GM18517 (cell line): ENCODE results near the gene RAB7B.
"Not testable (repeated sequence)": the region's sequence is repeated elsewhere in the genome, so short reads cannot be mapped to it uniquely, and the experiment has no call there.

Experiments
- ATAC-seq: cut with Tn5 transposase; IDR thresholded peaks from one replicate; pipeline ENCODE4 v1.9.1; 2021; ENCODE audit warnings: mild to moderate bottlenecking, moderate library complexity; ENCODE audit not compliant: unreplicated experiment

RAB7B gene

DNA sequence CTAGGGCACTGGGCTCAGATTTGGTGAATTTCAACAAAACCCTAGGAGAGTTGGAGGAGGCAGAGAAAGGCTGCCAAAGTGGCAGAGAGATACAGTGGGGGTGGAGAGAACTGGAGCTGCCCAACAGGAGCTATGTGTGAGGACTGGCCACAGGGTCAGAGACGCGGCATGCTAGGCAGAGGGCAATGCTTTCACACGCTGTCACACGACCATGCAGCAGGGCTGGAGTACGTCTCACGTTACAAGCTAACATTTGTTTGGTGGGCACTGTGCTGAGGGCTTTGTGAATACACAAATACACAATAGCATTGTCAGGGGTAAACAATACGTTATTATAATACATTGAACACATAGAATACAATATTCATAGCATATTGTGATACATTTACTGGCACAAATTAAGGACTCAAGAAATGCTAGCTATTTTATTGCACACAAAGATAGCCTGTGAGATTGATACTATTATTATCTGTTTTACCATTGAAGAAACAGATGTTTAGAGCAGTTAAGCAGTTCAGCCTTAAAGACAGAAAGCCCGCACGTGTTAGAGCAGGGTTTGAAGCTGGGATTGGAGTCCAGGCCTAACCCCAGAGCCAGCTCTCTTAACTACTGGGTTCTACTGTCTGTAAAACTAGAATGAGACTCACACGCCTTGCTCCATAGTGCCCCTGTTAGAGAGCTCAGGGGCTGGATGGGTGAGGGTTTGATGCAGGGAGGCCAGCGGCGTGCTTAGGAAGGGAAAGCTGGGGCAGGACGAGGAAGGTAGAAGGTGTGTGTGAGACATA is 4.5 kb downstream of the RAB7B start:
- ATAC-seq, result no peak

DNA sequence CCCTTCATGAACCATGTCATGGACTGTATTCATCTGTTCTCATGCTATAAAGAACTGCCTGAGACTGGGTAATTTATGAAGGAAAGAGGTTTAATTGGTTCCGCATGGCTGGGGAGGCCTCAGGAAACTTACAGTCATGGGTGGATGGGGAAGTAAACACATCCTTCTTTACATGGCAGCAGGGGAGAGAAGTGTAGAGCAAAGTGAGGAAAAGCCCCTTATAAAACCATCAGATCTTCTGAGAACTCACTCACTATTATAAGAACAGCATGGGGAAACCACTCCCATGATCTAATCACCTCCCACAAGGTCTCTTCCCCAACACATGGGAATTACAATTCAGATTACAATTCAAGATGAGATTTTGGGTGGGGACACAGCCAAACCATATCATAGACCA is 6.6 kb downstream of the RAB7B start:
- ATAC-seq, result not testable (repeated sequence)

DNA sequence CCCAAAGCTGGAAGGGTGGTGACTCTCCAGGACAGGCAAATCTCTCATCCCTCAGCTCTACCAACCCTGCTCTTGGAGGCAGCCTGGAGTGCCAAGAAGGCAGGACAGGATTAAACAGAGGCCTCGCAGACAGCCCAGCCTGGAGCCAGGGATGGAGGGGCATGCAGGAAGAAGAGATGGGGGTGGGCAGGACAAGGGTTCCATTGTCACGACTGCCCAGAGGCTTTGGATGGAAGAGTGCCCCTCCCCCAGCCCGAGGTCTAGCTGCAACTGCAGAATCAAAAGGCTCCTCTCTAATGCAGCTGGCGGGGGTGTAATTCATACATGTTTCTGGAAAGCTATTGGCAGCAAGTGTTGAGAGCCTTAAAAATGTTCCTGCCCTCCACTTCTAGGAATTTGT is 8.8 kb downstream of the RAB7B start:
- ATAC-seq, result no peak

GRCh38 chr1:205993068-205993467 is 10.1 kb downstream of the RAB7B start:
- ATAC-seq, result no peak

- ATAC-seq, result no peak
Measured at GRCh38 chr1:205992218-205992882, 10.8 kb downstream of the RAB7B start.

GRCh38 chr1:205991237-205991636 is 12.0 kb downstream of the RAB7B start:
- no peak for ATAC-seq

DNA sequence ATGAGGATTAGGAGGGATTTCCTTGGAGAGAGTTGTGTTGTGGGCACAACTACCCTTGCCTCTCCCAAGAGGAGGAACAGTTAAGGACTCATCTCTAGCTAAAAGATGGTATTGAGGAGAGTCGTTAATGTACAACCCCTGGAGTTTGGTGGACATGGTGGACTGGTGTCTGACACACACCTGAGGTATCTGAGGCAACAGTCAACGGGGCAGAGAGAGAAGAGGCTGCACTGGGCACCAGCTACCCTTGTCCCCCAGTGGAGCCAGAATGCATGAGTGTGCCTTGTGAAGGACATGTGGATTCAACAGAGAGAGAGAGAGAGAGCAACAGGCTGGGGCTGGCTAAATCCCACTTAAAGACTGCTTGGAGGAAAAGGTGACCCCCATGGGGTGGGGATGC is 13.0 kb downstream of the RAB7B start:
- ATAC-seq, result no peak

- no peak for ATAC-seq
Measured at GRCh38 chr1:205989786-205990185, 13.4 kb downstream of the RAB7B start.

DNA sequence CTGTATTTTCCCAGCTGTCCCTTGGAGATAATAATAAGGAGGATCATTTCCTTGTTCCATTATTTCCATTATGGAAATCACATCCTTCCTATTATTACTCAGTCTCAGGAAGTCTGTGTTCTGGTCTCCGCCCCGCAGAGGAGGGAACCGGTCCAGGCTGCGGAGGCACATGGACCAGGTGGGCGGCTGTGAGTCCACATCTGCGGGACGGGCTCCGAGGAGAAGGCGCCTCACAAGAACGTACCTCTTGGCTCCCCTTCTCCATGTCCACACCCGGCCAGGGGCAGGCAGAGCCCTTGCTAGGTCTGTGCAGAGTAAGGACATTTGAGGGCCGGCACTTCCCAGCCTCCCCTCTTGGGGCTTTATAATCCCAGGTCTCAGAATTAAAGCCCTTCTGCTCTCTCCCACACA is 14.6 kb downstream of the RAB7B start:
- ATAC-seq, result no peak

- ATAC-seq, result no peak
Measured at GRCh38 chr1:205986861-205987260, 16.3 kb downstream of the RAB7B start.

DNA sequence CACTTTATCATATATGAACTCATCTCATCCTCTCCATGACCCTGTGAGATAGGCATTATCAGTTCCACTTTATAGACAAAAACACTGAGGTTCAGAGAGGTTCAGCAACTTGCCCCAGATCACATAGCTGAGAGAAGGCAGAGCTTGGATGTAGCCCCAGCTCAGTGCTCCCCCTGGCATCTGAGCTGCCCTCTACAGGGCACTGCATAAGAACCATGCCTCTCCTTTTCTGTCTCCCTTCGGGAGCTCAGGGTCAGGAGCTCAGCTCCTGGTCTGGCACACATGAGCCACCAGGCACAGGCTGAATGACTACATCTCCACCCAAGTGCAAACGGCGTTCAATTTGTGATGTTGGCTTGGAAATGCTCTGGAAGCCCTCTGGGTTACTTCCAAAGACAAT is 16.9 kb downstream of the RAB7B start:
- ATAC-seq, result no peak

DNA sequence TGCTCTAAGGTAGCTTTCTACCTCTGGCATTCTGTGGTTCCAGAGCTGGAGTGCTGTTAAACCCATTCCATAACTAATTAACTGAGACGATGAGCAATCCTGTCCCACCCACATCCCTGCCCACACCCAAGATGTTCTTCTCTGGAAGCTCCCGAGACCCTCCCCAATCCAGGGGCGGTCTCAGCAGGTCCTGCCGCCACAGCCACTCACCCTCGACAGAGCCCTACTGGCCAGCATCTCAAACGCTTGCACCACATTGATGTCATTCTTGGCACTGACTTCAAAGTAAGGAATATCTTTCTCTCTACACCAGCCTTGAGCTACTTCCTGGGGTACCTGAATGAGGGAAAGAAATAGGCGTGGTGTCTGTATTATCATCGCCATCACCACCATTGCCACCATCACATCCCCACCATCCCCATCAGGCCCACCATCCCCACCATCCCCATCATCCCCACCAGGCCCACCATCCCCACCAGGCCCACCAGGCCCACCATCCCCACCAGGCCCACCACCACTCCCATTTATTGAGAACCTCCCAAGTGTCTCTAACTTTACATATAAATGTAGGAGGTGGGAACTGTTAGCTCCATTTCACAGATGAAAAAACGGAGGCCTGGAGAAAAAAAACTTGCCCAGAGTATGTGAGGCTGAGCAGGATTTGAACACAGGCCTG is 17.7 kb downstream of the RAB7B start:
- ATAC-seq, result no peak

DNA sequence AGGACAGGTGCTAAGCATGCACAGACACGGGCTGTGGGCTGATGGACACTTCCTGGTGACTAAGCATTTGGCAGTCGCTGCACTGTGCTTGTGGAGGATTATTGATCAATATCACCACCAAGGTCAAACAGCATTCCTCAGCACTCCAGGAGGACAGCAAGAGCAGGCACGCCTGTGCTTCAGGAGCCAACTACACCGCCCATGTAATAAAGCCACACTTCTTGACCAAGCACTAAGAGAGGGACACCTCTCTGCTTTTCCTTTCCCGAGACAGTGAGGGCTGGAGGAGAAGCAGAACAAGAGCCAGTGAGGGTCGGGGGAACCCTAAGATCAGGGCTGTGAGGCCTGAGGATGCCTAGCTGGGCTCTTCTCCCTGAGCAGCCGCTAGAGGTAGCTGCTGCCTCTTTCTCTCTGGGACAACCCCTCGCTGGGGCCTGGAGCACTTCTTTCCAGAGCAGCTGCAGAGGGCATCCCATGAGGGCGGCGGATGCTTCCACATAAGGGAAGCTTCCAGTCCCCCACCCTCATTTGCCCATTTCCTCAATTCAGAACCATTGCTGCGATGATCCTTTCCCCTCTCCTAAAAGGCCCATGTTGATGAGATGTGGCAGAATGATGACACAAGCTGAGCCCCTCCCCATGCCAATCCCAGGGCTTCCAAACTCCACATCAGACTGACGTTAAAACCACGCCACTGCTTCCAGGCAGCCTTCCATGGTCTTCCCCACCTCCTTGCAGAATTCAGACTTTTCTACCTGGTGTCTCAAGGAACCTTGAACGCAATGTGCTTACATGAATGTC is 19.1 kb downstream of the RAB7B start:
- no peak for ATAC-seq

GRCh38 chr1:205981257-205981656 is 21.9 kb downstream of the RAB7B start:
- no peak for ATAC-seq

GRCh38 chr1:205980237-205980870 is 22.8 kb downstream of the RAB7B start:
- ATAC-seq, result no peak

DNA sequence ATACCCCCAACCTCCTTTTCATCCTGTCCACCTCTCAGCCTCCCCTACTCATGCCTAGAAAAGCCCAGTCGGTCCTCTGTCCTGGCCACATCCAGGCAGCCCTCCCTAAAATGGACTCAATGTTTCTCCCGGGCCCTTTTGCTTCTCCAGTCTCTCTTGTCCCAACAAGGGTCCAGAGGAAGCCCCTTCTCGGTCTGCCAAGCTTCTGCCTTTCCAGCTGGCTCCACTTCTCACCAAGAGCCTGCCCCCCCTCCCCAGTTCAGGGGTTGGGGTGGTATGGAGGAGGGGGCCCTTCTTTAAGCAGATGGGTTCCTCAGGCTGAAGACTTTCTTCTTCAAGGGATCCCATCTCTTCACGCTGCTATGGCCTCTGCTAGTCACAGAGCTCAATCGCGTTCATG is 23.9 kb downstream of the RAB7B start:
- ATAC-seq, result no peak

- no peak for ATAC-seq
Measured at GRCh38 chr1:205978676-205979075, 24.5 kb downstream of the RAB7B start.

DNA sequence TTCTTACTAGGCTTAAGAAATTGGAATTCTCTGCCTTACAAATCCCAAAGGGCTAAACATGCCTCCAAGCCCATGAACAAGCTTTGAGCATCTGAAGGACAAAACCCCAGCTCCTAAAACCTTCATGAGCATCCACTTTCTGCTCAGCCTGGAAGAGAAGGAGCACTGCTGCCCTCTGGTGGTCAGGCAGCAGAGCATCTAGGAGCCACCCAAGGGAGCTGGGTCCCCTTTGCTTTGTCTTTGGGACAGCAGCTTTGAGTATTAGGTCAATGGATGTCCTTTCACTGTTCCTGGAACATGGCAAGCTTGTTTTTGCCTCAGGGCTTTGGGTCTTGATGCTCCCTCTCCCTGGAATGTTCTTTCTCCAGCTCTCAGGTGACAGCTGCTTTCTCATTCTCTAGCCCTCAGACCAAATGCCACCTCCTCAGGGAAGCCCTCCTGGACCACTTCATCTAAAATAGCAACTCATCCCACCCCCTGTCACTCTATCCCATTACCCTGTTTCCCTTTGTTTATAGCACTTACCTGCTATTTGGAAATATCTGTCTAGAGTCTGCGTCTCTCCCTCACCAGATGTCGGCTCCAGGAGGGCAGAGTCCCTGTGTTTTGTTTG is 25.7 kb downstream of the RAB7B start:
- no peak for ATAC-seq

GRCh38 chr1:205976708-205977401 is 26.3 kb downstream of the RAB7B start:
- no peak for ATAC-seq

DNA sequence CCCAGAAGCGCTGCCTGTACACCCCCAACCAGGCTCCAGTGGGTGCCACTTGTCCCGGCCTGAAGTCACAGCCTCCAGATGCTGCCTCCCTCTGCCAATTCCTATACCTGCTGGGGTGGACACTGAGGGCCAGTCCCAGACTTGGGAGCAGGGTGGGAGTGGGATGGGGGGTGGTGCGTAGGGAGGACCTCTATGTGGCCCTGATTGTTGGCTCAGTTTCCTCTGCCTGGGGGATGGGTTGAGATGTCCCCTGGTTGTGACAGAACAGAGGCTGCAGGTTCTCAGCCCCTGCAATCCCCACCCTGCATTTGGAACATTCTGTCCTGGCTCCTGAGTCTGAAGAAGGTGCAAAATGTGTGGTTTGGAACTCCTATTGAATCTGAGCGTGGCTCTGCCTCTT is 27.2 kb downstream of the RAB7B start:
- no peak for ATAC-seq
